CD4-positive, alpha-beta T cell treated with Interleukin-6 at 100 ng/mL for 8 hours (primary cell): ENCODE measurements around the gene S100A4.
"Not testable (repeated sequence)": the region's sequence is repeated elsewhere in the genome, so short reads cannot be mapped to it uniquely, and the experiment has no call there.

ENCODE experiments used
- DNase-seq: peaks from one replicate; pipeline ENCODE4 v3.0.0-alpha.2; 2020; ENCODE audit warnings: mixed read lengths, low spot score

S100A4 gene

GRCh38 chr1:153567621-153568366 lies 22.2 kb upstream of the S100A4 start:
- DNase-seq: no peak

GRCh38 chr1:153566414-153567371 lies 21.1 kb upstream of the S100A4 start:
- DNase-seq: peak; percentile 92

- peak; percentile 40 for DNase-seq
These were observed 20.1 kb upstream of the S100A4 start, which contains the start of gene S100A2 for GRCh38 chr1:153565529-153566374. S100A2 (minus strand) TSS chr1:153565844; CDS start chr1:153563877, 1,967 bp downstream.

GRCh38 chr1:153563991-153564390 lies 18.4 kb upstream of the S100A4 start:
- no peak for DNase-seq

- DNase-seq: no peak
These were observed 17.9 kb upstream of the S100A4 start for GRCh38 chr1:153563483-153563901.

GRCh38 chr1:153562021-153562420 lies 16.4 kb upstream of the S100A4 start:
- DNase-seq: not testable (repeated sequence)

GRCh38 chr1:153561466-153561985 lies 15.9 kb upstream of the S100A4 start:
- DNase-seq: no peak

- no peak for DNase-seq
These were observed 15.3 kb upstream of the S100A4 start for GRCh38 chr1:153560771-153561465.

GRCh38 chr1:153560241-153560640 lies 14.6 kb upstream of the S100A4 start:
- DNase-seq: no peak

- no peak for DNase-seq
These were observed 12.3 kb upstream of the S100A4 start for GRCh38 chr1:153557877-153558276.

- no peak for DNase-seq
These were observed 10.7 kb upstream of the S100A4 start for GRCh38 chr1:153556348-153556747.

GRCh38 chr1:153553830-153554541 lies 8.4 kb upstream of the S100A4 start:
- no peak for DNase-seq

- DNase-seq: no peak
These were observed 7.5 kb upstream of the S100A4 start for GRCh38 chr1:153553096-153553495.

GRCh38 chr1:153552335-153552734 lies 6.7 kb upstream of the S100A4 start:
- DNase-seq: no peak

- DNase-seq: no peak
These were observed 5.4 kb upstream of the S100A4 start for GRCh38 chr1:153550827-153551500.

- DNase-seq: no peak
These were observed 4.8 kb upstream of the S100A4 start for GRCh38 chr1:153550398-153550758.

- no peak for DNase-seq
These were observed 4.3 kb upstream of the S100A4 start for GRCh38 chr1:153549741-153550397.

- DNase-seq: no peak
These were observed 3.4 kb upstream of the S100A4 start, which contains the start of gene S100A3 for GRCh38 chr1:153548722-153549688. S100A3 (minus strand) TSS chr1:153549258; CDS start chr1:153548485, 773 bp downstream.
